Muscle of leg (tissue), 16 donors: Measurements from ENCODE around the gene INSL3. TPM values are rescaled to one million over a fixed set of nuclear protein-coding genes. Genes with fewer than 3 reads are reported as not detected.

Experiments
- DNase-seq: peaks from one replicate; pipeline ENCODE4 v3.0.0; 2013
- H3K27ac ChIP-seq: one replicate; pipeline ENCODE4 v1.5.1; 2013; ENCODE audit warnings: mild to moderate bottlenecking, low read length, control low read depth
- H3K27me3 ChIP-seq: one replicate; pipeline ENCODE4 v1.6.1; 2013; ENCODE audit warnings: low read length; ENCODE audit not compliant: control insufficient read depth, insufficient read depth
- H3K36me3 ChIP-seq: one replicate; pipeline ENCODE4 v1.6.1; 2013; ENCODE audit warnings: low read length; ENCODE audit not compliant: control insufficient read depth, insufficient read depth
- H3K4me1 ChIP-seq: one replicate; pipeline ENCODE4 v1.6.1; 2013; ENCODE audit warnings: low read length; ENCODE audit not compliant: control insufficient read depth, insufficient read depth
- H3K4me3 ChIP-seq: one replicate; pipeline ENCODE4 v1.5.1; 2013; ENCODE audit warnings: low read length, control low read depth
- H3K9me3 ChIP-seq: replicated peaks from 2 replicates; pipeline ENCODE4 v1.6.1; 2013; ENCODE audit warnings: low read depth, low read length; ENCODE audit not compliant: control insufficient read depth
- WGBS: methylation state at CpG from one replicate; pipeline ENCODE4 v1.1.5; 2013; ENCODE audit warnings: missing lambda C conversion rate; ENCODE audit not compliant: insufficient coverage; 5-methylcytosine and 5-hydroxymethylcytosine counted together
- long read RNA-seq, 11 donors: transcript quantifications; one replicate each; lab custom pipeline, GENCODE V29; 2026
- polyA plus RNA-seq, 8 donors: library from polyadenylated mRNA; unstranded; fragments of 120-200 nt; gene quantifications; one replicate each; pipeline versions ENCODE4 v1.2.1 to v1.2.3, GENCODE V29; 2013; ENCODE audit warnings: inconsistent platforms in 1 of 8, low replicate concordance in 1 of 8; ENCODE audit not compliant: insufficient read length in 8 of 8, insufficient read depth in 1 of 8
- total RNA-seq: library from RNA; stranded (reverse); fragments of 120-200 nt; gene quantifications from one replicate; pipeline ENCODE4 v1.2.4, GENCODE V29; 2013

INSL3 gene, protein sequence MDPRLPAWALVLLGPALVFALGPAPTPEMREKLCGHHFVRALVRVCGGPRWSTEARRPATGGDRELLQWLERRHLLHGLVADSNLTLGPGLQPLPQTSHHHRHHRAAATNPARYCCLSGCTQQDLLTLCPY
- total RNA-seq (not detected), polyA plus RNA-seq (not detected)
- long read RNA-seq, donor 1: 0 reads
- long read RNA-seq, donor 2: 0 reads
- long read RNA-seq, donor 3: 0 reads
- long read RNA-seq, donor 4: 0 reads
- long read RNA-seq, donor 5: 0 reads
- long read RNA-seq, donor 6: 0 reads
- long read RNA-seq, donor 7: 0 reads
- long read RNA-seq, donor 8: 0 reads
- long read RNA-seq, donor 9: 0 reads
- long read RNA-seq, donor 10: 0 reads
- long read RNA-seq, donor 11: 0 reads

DNA sequence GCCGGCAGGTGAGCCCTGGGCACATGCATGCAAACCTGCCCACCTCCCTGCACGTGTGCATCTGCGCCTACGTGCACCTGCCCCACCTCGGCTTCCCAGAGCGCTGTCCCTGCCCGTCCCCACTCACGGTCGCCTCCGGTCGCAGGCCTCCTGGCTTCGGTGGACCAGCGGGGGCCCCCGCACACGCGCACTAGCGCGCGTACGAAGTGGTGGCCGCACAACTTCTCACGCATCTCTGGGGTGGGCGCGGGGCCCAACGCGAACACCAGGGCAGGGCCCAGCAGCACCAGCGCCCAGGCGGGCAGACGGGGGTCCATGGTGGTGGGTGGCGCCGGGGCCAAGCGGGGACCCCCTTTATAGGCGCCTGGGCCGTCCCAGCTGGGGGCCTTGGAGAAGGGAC, at the start of gene INSL3:
Gene INSL3 (minus strand): TSS at position 330 of the 400 bp plus-strand sequence. CDS start 13 bp downstream, at position 317.
- Histone ChIP-seq H3K4me3 (no peak within 1 kb of the TSS), H3K36me3 (no peaks in the 10 kb centered on the region), H3K27ac (no peak within 1 kb of the TSS), H3K4me1 (no peaks in the 10 kb centered on the region), H3K27me3 (peaks cover under 1% of the 10 kb centered on the region), H3K9me3 (no peaks in the 10 kb centered on the region)
- WGBS: 58% methylated on average over 33 of the region's 34 CpGs
- no peak for DNase-seq

DNA sequence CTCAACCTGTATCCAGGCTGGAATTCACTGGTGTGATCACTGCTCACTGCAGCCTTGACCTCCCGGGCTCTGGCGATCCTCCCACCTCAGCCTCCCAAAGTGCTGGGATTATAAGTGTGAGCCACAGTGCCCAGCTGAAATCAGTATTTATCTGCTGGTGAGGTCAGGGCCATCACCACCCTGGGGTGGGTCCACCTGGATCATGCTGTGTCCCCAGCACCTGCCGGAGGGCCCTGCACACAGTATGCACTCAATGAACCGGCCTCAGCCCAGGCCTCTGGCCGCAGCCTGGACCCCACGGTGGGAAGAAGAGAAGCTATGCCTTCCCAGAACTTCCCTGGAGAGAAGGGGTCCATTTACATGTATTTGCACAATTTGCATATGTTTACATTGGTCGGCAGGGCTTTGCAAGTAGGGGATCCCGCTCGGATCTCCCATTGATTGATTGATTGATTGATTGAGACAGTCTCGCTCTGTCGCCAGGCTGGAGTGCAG, 47.8 kb upstream of the INSL3 start:
- DNase-seq: no peak

DNA sequence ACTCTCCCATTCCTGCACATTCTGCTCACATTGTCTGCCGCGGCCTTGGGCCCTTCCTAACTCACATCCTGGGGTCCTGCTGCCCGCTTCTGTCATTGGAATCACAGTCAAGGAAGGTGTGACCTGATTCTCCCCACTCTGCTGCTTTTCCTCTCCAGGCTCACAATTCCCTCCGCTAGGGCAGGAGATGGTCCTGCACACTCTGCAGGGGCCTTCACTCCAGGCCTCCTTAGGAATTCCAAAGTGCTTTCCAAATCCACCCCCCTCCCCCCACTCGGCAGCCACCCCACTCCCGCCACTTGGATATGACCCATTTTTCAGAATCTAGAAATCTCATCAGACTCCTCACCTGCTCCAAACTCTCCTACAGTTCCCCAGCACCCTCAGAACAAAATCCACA, 47.4 kb upstream of the INSL3 start:
- Histone ChIP-seq H3K4me1 (peaks cover 3% of the 10 kb centered on the region), H3K4me3 (no peak overlapping the region), H3K9me3 (no peaks in the 10 kb centered on the region), H3K36me3 (peaks cover 20% of the 10 kb centered on the region), H3K27ac (no peak overlapping the region), H3K27me3 (peaks cover 57% of the 10 kb centered on the region)
- DNase-seq: no peak
- WGBS: 44% methylated on average over 6 of the region's 6 CpGs

More for the DNA sequence above, 47.8 kb upstream of the INSL3 start:
- no peak overlapping the region for H3K27ac ChIP-seq
- WGBS: 0% methylated on average over 4 of the region's 11 CpGs
- H3K4me1 ChIP-seq: peaks cover 3% of the 10 kb centered on the region
- H3K4me3 ChIP-seq: no peak overlapping the region
- peaks cover 62% of the 10 kb centered on the region for H3K27me3 ChIP-seq
- H3K9me3 ChIP-seq: no peaks in the 10 kb centered on the region
- peaks cover 15% of the 10 kb centered on the region for H3K36me3 ChIP-seq

DNA sequence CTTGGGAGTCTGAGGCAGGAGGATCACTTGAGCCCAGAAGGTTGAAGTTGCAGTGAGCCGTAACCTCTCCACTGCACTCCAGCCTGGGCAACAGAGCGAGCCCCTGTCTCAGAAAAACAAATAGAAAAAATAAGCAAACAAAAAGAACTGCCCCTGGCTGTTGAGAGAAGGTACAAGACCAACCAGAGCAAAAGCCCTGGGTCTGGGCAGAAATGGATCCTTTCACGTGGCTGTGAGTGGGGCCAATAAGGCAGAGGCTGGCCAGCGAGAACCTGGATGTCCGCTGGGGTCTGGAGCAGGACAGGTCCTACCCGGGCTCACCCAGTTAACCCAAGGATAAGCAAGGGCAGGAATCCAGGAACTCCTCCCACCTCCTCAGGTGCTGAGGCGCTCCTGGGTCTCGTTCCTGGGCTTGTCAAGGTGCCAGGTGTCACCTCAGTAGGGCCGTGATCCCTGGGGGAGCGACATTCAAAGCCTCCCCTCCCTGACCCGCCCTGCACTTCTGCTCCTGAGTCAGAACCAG, 45.7 kb upstream of the INSL3 start:
- Histone ChIP-seq H3K9me3 (no peaks in the 10 kb centered on the region), H3K27me3 (peaks cover 41% of the 10 kb centered on the region), H3K27ac (no peak overlapping the region), H3K36me3 (peaks cover 36% of the 10 kb centered on the region), H3K4me3 (no peak overlapping the region), H3K4me1 (peaks cover 3% of the 10 kb centered on the region)
- 66% methylated on average over 4 of the region's 11 CpGs for WGBS
- DNase-seq: no peak

DNA sequence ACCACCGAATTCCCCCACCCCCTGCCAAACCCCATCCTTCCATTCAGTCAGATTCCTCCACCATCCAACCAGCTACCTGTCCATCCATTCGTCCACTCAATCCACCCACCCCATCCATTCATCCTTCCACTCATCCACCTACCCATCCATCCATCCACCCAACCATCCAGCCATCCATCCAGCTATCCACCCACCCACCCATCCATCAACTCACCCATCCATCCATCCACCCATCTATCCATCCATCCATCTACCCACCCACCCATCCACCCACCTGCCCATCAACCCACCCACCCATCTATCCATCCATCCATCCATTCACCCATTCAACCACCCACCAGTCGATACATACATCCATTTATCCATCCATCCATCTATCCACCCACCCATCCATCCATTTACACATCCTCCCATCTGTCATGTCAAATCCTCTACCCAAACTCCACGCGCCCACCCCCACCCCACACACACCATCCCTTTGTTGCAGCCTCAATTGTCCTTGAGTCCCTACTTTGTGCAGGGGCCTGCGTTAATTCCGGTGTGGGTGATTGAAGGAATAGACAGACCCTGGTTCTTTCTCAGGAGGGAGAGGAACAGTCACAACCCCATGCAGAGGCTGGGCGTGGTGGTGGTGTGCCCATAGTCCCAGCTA, 45.1 kb upstream of the INSL3 start:
- Histone ChIP-seq H3K27ac (no peak overlapping the region), H3K4me3 (no peak overlapping the region), H3K4me1 (peaks cover 4% of the 10 kb centered on the region), H3K36me3 (peaks cover 42% of the 10 kb centered on the region), H3K27me3 (peaks cover 35% of the 10 kb centered on the region), H3K9me3 (no peaks in the 10 kb centered on the region)
- WGBS: 90% methylated on average over 3 of the region's 8 CpGs
- no peak for DNase-seq

DNA sequence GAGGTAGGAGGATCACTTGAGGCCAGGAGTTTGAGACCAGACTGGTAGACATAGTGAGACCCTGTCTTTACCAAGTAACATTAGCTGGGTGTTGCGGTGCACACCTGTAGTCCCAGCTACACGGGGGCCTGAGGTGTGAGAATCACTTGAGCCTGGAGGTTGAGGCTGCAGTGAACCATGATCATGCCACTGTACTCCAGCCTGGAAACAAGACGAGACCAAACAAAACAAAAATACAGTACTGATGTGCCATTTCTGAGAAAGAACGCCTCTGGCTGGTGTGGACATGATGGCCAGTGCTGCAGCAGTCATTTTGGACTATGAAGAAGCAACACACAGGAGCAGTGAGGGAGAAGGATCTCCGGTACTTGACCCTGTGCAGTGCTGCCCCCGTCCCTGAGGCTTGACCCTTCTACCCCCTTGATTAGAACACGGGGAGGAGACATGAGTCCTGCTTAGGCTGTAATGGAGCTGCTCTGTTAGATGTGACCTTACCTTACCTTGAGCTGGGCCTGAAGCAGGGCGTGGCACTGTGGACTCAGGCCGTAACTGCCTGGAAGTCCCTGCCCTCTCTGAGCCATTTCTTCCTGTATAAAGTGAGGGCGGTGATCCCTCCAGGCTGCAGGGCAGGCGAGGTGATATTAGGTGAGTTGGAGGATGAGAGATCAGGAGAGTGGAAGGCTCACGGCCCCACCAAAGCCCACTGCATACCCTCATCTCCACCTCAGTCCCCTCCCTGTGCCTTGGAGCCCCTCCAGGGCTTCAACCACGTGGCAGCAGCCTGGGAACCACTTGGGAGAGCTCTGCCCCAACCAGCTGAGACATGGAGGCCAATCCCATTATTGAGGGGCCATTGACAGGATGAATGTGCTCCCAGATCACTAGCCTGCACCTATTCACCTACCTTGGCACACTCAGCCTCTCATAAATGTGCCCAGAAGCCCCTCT, 44.3 kb upstream of the INSL3 start:
- Histone ChIP-seq H3K4me3 (no peak overlapping the region), H3K9me3 (no peaks in the 10 kb centered on the region), H3K4me1 (peaks cover 12% of the 10 kb centered on the region), H3K27me3 (peaks cover 27% of the 10 kb centered on the region), H3K36me3 (peaks cover 48% of the 10 kb centered on the region), H3K27ac (no peak overlapping the region)
- no peak for DNase-seq
- WGBS: 66% methylated on average over 7 of the region's 13 CpGs

DNA sequence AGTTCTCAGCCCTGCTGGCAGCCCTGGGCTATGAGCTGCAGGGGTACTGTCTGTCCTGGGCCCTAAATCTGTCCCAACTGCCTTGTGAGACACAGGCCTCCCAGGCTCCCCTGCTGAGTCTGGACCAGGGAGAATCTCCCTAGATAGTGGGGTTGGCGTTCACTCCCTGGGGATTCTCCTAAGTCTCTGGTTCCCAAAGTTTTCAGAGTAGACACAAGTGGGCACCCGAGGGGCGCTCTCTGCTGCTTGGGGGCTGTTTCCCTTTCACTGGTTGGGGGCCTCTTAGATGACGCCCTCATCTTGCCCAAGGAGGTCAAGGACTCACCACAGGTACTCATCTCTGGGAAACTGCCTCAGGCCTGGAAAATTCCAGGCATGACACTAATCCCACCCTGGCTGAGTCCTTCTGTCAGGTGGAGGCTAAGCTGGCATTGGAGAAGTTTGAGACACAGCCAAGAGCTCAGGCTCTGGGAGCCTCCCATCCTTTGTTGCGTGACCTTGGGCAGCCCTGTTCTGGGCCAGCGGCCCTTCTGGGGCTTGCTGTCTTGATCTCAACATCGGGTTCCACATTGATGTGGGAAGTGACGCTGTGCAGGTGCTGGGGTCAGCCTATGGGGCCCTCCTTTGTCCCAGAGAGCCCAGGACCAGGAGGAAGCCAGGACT, 42.3 kb upstream of the INSL3 start:
- peaks cover 48% of the 10 kb centered on the region for H3K36me3 ChIP-seq
- peaks cover 19% of the 10 kb centered on the region for H3K4me1 ChIP-seq
- H3K4me3 ChIP-seq: no peak overlapping the region
- H3K27ac ChIP-seq: peak overlapping the region; percentile 13
- no peaks in the 10 kb centered on the region for H3K9me3 ChIP-seq
- H3K27me3 ChIP-seq: peaks cover 9% of the 10 kb centered on the region
- no peak for DNase-seq
- 93% methylated on average over 8 of the region's 8 CpGs for WGBS

DNA sequence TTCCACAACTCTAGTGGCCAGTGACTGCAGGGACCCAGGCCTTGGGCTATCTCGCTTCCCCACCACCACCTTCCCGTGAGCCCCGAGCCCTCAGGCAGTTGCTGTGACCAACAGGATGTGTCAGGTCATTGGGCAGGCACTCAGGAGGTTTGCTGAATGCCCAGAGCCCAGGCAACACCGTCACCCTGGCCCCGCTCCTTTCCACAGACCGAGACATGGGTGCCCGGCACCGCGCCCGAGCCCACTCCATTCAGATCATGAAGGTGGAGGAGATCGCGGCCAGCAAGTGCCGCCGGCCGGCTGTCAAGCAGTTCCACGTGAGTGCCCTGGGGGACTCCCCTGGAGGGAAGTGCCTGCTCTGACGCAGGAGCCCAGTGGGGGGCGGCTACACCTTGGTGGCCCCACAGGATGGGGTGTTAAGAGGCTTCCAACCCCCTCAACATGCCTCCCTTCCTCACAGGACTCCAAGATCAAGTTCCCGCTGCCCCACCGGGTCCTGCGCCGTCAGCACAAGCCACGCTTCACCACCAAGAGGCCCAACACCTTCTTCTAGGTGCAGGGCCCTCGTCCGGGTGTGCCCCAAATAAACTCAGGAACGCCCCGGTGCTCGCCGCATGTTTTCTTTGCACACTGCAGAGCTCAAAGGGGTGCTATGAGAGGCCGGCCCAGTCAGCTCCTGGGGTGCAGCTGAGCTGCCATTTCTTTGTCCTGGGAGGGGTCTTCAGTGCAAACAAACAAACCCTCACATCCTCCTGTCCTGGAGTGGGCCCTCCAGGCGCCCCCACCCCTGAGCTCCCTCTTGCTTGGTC, 41.6 kb upstream of the INSL3 start:
- 91% methylated on average over 15 of the region's 31 CpGs for WGBS
- Histone ChIP-seq H3K27me3 (peaks cover 2% of the 10 kb centered on the region), H3K36me3 (peaks cover 48% of the 10 kb centered on the region), H3K27ac (no peak overlapping the region), H3K4me3 (no peak overlapping the region), H3K4me1 (peaks cover 19% of the 10 kb centered on the region), H3K9me3 (no peaks in the 10 kb centered on the region)
- DNase-seq: no peak
